ENCODE results near the gene FBXL17. TPM values are rescaled to one million over a fixed set of nuclear protein-coding genes. Genes with fewer than 3 reads are reported as not detected.

FBXL17 gene
- total RNA-seq, 1 donor from 2014 or later, result 21.6 TPM

DNA sequence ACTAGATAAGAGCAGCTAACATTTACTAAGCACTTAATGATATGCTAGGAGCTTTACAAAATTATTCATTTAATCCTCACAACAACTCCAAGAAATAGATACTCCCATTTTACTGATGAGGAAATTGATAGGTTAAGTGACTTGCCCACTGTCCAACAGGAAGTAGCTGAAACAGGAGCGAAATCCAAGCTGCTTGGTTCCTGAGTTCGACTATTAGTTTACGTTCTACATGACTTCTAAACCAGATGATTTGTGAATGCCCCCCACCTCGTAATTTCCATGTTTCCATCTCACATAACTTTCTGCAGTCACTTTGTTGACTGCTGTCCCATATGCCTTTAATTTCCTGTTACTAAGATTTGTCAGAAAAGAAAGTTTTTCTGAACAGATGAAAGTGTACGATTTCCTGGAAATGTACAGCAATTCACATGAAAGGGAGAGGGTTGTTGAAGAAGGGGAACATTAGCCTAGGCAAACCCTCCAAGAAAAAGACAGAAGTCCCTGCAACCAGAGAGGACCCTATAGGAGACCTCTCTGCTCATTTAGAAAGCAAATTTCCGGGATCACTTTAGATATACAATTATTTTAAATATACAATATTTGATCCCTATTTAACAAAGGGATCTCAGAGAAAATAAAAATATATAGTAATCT lies 432.1 kb downstream of the FBXL17 start:
- no peaks in the 10 kb centered on the region for H3K27me3 Mint-ChIP-seq (ENCODE audit: low read depth)

DNA sequence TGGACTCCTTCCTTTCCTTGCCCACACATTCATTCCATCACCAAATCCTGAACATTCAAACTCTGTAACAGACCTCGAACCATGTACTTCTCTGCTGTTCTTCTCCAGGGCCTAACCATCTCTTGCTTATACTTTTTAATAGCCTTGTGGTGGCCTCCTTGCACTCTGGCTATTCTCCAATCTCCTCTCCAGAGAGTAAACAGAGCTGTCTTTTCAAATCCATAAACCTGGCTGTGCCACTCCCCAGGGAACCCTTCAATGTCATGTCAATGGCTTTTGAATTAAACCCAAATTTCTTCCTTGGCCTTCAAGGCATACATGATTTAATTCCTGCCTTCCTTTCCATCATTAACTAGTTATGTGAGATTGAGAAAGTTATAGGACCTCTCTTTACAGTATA lies 433.5 kb downstream of the FBXL17 start:
- H3K9me3 Mint-ChIP-seq, result no peaks in the 10 kb centered on the region
- TF ChIP-seq, protein P1, sequence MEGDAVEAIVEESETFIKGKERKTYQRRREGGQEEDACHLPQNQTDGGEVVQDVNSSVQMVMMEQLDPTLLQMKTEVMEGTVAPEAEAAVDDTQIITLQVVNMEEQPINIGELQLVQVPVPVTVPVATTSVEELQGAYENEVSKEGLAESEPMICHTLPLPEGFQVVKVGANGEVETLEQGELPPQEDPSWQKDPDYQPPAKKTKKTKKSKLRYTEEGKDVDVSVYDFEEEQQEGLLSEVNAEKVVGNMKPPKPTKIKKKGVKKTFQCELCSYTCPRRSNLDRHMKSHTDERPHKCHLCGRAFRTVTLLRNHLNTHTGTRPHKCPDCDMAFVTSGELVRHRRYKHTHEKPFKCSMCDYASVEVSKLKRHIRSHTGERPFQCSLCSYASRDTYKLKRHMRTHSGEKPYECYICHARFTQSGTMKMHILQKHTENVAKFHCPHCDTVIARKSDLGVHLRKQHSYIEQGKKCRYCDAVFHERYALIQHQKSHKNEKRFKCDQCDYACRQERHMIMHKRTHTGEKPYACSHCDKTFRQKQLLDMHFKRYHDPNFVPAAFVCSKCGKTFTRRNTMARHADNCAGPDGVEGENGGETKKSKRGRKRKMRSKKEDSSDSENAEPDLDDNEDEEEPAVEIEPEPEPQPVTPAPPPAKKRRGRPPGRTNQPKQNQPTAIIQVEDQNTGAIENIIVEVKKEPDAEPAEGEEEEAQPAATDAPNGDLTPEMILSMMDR (IDR thresholded peaks at IDR 0.05; ENCODE audit: unreplicated experiment), result no peak
- no peaks in the 10 kb centered on the region for H3K27me3 Mint-ChIP-seq (ENCODE audit: low read depth)
- DNase-seq (ENCODE audit: low spot score in 2 of 2, unreplicated experiment in 2 of 2), result no peak
- no peaks in the 10 kb centered on the region for H3K36me3 Mint-ChIP-seq
- H3K4me3 Mint-ChIP-seq, result no peak overlapping the region
- H3K4me1 Mint-ChIP-seq, result peaks cover 10% of the 10 kb centered on the region
- H3K27ac Mint-ChIP-seq, result no peak overlapping the region

More for the DNA sequence above, 432.1 kb downstream of the FBXL17 start:
- no peak for DNase-seq (ENCODE audit: low spot score in 2 of 2, unreplicated experiment in 2 of 2)
- no peaks in the 10 kb centered on the region for H3K9me3 Mint-ChIP-seq
- H3K4me3 Mint-ChIP-seq, result no peak overlapping the region
- H3K4me1 Mint-ChIP-seq, result peaks cover 10% of the 10 kb centered on the region
- no peak overlapping the region for H3K27ac Mint-ChIP-seq
- no peaks in the 10 kb centered on the region for H3K36me3 Mint-ChIP-seq
- TF ChIP-seq, protein P1 (IDR thresholded peaks at IDR 0.05; ENCODE audit: unreplicated experiment), result no peak

DNA sequence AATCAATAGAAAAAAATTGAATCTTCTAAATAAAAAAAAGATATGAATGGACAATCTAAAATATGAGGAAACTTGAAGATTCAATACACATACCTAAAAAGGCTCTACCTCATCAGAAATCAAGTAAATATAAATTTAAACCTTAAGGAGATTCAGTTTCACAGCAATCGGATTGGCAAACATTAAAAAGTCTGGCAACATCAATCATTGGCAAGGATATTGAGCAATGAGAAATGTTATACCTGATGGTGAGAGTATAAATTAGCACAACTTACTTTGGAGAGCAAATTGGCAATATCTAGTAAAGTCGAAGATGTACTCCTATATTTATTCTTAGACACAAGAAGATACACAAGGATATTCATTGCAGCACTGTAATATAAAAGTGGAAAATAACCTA lies 436.8 kb downstream of the FBXL17 start:
- no peaks in the 10 kb centered on the region for H3K27me3 Mint-ChIP-seq (ENCODE audit: low read depth)
- peaks cover 10% of the 10 kb centered on the region for H3K4me1 Mint-ChIP-seq
- no peaks in the 10 kb centered on the region for H3K9me3 Mint-ChIP-seq
- no peak for DNase-seq (ENCODE audit: low spot score in 2 of 2, unreplicated experiment in 2 of 2)
- no peak overlapping the region for H3K4me3 Mint-ChIP-seq
- H3K36me3 Mint-ChIP-seq, result no peaks in the 10 kb centered on the region
- TF ChIP-seq, protein P1 (IDR thresholded peaks at IDR 0.05; ENCODE audit: unreplicated experiment), result no peak
- H3K27ac Mint-ChIP-seq, result no peak overlapping the region

DNA sequence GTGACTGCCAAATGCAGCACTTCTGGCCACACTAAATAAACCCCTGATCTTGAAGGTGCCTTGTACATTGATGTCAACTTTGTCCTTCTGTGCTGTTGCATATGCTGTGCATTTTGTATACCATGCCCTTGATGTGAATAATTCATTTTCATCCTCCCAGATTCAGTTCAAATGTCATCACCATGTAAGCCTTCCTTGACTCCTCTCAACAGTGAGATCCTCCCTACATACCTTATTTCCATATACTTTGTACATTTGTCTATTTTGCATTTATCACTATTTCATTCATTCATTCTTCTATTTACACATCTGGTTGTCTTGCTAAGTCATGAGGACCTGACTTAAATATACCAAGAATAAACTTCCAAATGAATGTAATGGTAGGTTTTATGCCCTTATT lies 438.0 kb downstream of the FBXL17 start:
- Mint-ChIP-seq H3K36me3 (no peaks in the 10 kb centered on the region), H3K4me1 (peaks cover 1% of the 10 kb centered on the region), H3K27ac (no peak overlapping the region), H3K4me3 (no peak overlapping the region), H3K27me3 (ENCODE audit: low read depth) (no peaks in the 10 kb centered on the region), H3K9me3 (no peaks in the 10 kb centered on the region)
- no peak for DNase-seq (ENCODE audit: low spot score in 2 of 2, unreplicated experiment in 2 of 2)
- TF ChIP-seq, protein P1 (IDR thresholded peaks at IDR 0.05; ENCODE audit: unreplicated experiment), result no peak

DNA sequence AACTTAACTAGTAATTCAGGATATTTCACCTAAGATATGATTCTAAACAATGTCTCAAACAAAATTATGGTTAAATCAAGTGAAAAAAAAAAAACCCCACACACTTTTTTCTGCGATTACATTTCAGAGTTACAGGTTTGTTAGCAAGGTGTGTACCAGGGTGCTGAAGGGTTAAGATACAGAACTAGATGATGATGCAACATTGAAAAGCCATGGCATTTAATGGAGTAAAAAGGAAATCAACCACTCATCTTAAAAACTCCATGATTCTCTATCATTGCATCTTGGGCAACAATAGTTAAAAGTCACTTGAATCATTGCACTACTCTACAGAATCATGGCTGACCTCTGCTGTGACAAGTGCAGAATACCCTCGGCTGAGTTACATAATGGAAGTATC lies 440.9 kb downstream of the FBXL17 start:
- Mint-ChIP-seq H3K4me1 (no peaks in the 10 kb centered on the region), H3K36me3 (no peaks in the 10 kb centered on the region), H3K4me3 (no peak overlapping the region), H3K27ac (no peak overlapping the region), H3K27me3 (ENCODE audit: low read depth) (no peaks in the 10 kb centered on the region), H3K9me3 (no peaks in the 10 kb centered on the region)
- DNase-seq (ENCODE audit: low spot score in 2 of 2, unreplicated experiment in 2 of 2), result no peak
- TF ChIP-seq, protein P1 (IDR thresholded peaks at IDR 0.05; ENCODE audit: unreplicated experiment), result no peak

All from mesothelial cell of epicardium (in vitro differentiated cells).